ENCODE results near the gene SGF29.
"Not testable (repeated sequence)": the region's sequence is repeated elsewhere in the genome, so short reads cannot be mapped to it uniquely, and the experiment has no call there.

DNA sequence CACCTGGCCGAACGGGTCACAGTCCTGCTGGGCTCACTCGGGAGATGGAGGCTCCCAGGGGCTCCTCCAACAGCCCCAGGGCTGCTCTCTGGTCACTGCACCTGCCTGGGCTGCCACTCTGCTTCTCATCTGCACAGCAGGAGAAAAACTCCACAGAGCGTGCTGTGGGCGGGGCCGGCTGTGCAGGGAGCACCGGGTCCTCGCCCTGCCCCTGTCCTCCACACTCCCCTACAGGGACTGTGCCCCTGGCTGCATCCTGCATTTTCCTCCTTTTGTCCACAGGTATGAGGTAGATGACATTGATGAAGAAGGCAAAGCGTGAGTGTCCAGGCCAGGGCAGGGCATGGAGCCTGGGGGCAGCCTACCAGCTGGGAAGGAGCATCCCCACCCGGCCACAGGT lies 48.3 kb downstream of the SGF29 start:
- TF ChIP-seq, protein P1, sequence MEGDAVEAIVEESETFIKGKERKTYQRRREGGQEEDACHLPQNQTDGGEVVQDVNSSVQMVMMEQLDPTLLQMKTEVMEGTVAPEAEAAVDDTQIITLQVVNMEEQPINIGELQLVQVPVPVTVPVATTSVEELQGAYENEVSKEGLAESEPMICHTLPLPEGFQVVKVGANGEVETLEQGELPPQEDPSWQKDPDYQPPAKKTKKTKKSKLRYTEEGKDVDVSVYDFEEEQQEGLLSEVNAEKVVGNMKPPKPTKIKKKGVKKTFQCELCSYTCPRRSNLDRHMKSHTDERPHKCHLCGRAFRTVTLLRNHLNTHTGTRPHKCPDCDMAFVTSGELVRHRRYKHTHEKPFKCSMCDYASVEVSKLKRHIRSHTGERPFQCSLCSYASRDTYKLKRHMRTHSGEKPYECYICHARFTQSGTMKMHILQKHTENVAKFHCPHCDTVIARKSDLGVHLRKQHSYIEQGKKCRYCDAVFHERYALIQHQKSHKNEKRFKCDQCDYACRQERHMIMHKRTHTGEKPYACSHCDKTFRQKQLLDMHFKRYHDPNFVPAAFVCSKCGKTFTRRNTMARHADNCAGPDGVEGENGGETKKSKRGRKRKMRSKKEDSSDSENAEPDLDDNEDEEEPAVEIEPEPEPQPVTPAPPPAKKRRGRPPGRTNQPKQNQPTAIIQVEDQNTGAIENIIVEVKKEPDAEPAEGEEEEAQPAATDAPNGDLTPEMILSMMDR (IDR thresholded peaks at IDR 0.05), result not testable (repeated sequence)
- TF ChIP-seq EZH2phosphoT487, EZH2 (IDR thresholded peaks at IDR 0.05): not testable (repeated sequence)

Measured in neural progenitor cell (in vitro differentiated cells).